Peyer's patch (tissue), 4 donors: ENCODE data around the gene SLC15A1.

ENCODE experiments used
- POLR2A ChIP-seq, 2 donors: fragments of 450-650 bp; IDR thresholded peaks; one replicate each; pipeline ENCODE4 v1.5.1; 2017; ENCODE audit warnings: antibody characterized with exemption in 2 of 2, mild to moderate bottlenecking in 2 of 2, moderate library complexity in 2 of 2
- TF ChIP-seq, protein P1 (sequence below), 6 experiments: fragments of 450-650 bp in 4 of 6; fragments of 200-600 bp in 2 of 6; sonication (generic) in 1 of 6; IDR thresholded peaks; one replicate each; pipeline ENCODE4 v1.5.1; 2017 to 2019; ENCODE audit warnings: antibody characterized with exemption in 6 of 6, mild to moderate bottlenecking in 3 of 6, moderate library complexity in 1 of 6

DNA sequence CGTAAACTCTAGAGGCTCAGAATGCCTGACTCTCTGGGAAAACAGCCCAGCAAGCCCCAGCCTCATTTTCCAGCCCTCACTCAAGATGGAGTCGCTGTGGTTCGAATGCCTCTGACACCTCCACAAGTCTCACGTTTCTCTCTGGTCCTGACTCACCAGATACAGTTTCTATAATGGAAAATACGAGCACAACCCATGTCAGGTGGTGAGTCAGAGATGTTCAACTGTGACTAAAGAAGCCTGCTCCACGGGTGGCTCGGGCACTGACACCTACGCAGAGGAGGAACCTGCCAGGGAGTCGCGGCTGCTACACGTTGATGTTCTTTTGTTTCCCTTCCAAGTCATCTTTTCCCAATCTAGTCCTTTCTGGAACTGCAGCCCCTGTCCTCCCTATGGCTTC lies 88.4 kb downstream of the SLC15A1 start:
- TF ChIP-seq, protein P1, sequence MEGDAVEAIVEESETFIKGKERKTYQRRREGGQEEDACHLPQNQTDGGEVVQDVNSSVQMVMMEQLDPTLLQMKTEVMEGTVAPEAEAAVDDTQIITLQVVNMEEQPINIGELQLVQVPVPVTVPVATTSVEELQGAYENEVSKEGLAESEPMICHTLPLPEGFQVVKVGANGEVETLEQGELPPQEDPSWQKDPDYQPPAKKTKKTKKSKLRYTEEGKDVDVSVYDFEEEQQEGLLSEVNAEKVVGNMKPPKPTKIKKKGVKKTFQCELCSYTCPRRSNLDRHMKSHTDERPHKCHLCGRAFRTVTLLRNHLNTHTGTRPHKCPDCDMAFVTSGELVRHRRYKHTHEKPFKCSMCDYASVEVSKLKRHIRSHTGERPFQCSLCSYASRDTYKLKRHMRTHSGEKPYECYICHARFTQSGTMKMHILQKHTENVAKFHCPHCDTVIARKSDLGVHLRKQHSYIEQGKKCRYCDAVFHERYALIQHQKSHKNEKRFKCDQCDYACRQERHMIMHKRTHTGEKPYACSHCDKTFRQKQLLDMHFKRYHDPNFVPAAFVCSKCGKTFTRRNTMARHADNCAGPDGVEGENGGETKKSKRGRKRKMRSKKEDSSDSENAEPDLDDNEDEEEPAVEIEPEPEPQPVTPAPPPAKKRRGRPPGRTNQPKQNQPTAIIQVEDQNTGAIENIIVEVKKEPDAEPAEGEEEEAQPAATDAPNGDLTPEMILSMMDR (IDR thresholded peaks at IDR 0.05) = no peak
- TF ChIP-seq POLR2A (IDR thresholded peaks at IDR 0.05) = no peak
